SK-N-SH treated with all-trans-retinoic acid at 6 μM for 48 hours (cell line): ENCODE results near the gene TBC1D9.
"Not testable (repeated sequence)": the region's sequence is repeated elsewhere in the genome, so short reads cannot be mapped to it uniquely, and the experiment has no call there.

Experiments used
- ATAC-seq: fragments of 200-7000 bp; cut with Tn5 transposase; 3 replicates; pipeline ENCODE4 v1.9.1; 2020; ENCODE audit warnings: mild to moderate bottlenecking, moderate library complexity
- ARNTL ChIP-seq: fragments of 450-650 bp; formaldehyde crosslinking; IDR thresholded peaks from 2 replicates; pipeline ENCODE4 v1.5.0; 2020; ENCODE audit warnings: low read depth, mild to moderate bottlenecking, moderate library complexity, borderline replicate concordance
- BACH2 ChIP-seq: fragments of 250-450 bp; sonication (Bioruptor Pico); IDR thresholded peaks from 2 replicates; pipeline ENCODE4 v1.9.0; 2021; ENCODE audit warnings: mild to moderate bottlenecking, borderline replicate concordance
- CSDC2 ChIP-seq: fragments of 250-450 bp; sonication (Bioruptor Pico); IDR thresholded peaks from 2 replicates; pipeline ENCODE4 v1.5.0; 2020; ENCODE audit warnings: mild to moderate bottlenecking, moderate library complexity
- ESRRG ChIP-seq: fragments of 250-450 bp; sonication (Bioruptor Pico); IDR thresholded peaks from 2 replicates; pipeline ENCODE4 v1.6.1; 2021; ENCODE audit warnings: mild to moderate bottlenecking
- ISL1 ChIP-seq: fragments of 250-450 bp; sonication (Bioruptor Pico); IDR thresholded peaks from 2 replicates; pipeline ENCODE4 v2.1.2; 2022; ENCODE audit warnings: mild to moderate bottlenecking, moderate library complexity
- PPARA ChIP-seq: fragments of 250-450 bp; sonication (Bioruptor Pico); IDR thresholded peaks from 2 replicates; pipeline ENCODE4 v1.5.0; 2020; ENCODE audit warnings: mild to moderate bottlenecking, borderline replicate concordance
- RARB ChIP-seq: fragments of 250-450 bp; sonication (Bioruptor Pico); IDR thresholded peaks from 2 replicates; pipeline ENCODE4 v1.8.0; 2021; ENCODE audit warnings: mild to moderate bottlenecking, moderate library complexity
- SNAI2 ChIP-seq: fragments of 250-450 bp; sonication (Bioruptor Pico); IDR thresholded peaks from 2 replicates; pipeline ENCODE4 v1.5.0; 2020; ENCODE audit warnings: mild to moderate bottlenecking, moderate library complexity
- TCF4 ChIP-seq: fragments of 250-450 bp; sonication (Bioruptor Pico); IDR thresholded peaks from 2 replicates; pipeline ENCODE4 v1.8.0; 2021; ENCODE audit warnings: mild to moderate bottlenecking, moderate library complexity, borderline replicate concordance
- ZC3H10 ChIP-seq: fragments of 250-450 bp; sonication (Bioruptor Pico); IDR thresholded peaks from 2 replicates; pipeline ENCODE4 v1.5.1; 2021; ENCODE audit warnings: mild to moderate bottlenecking, moderate library complexity
- ZFP30 ChIP-seq: fragments of 450-650 bp; formaldehyde crosslinking; IDR thresholded peaks from 2 replicates; pipeline ENCODE4 v1.5.0; 2022; ENCODE audit warnings: mild to moderate bottlenecking, moderate library complexity
- ZNF565 ChIP-seq: fragments of 450-650 bp; formaldehyde crosslinking; conservative IDR thresholded peaks from 2 replicates; pipeline ENCODE4 v1.5.0; 2020; ENCODE audit warnings: low read depth, mild to moderate bottlenecking, moderate library complexity
- ZNF70 ChIP-seq: fragments of 450-650 bp; formaldehyde crosslinking; IDR thresholded peaks from 2 replicates; pipeline ENCODE4 v1.5.0; 2020; ENCODE audit warnings: mild to moderate bottlenecking, moderate library complexity
- ZNF8 ChIP-seq: fragments of 450-650 bp; formaldehyde crosslinking; IDR thresholded peaks from 2 replicates; pipeline ENCODE4 v1.5.0; 2020; ENCODE audit warnings: mild to moderate bottlenecking, moderate library complexity
- TF ChIP-seq, protein P1 (sequence below): fragments of 250-450 bp; sonication (Bioruptor Pico); IDR thresholded peaks from 2 replicates; pipeline ENCODE4 v1.5.1; 2020; ENCODE audit warnings: low read depth, mild to moderate bottlenecking, moderate library complexity
- TF ChIP-seq, protein P2 (sequence below): fragments of 250-450 bp; sonication (Bioruptor Pico); IDR thresholded peaks from 2 replicates; pipeline ENCODE4 v1.5.0; 2020; ENCODE audit warnings: mild to moderate bottlenecking, moderate library complexity
- TF ChIP-seq, protein P3 (sequence below): fragments of 250-450 bp; sonication (Bioruptor Pico); IDR thresholded peaks from 2 replicates; pipeline ENCODE4 v1.8.0; 2020; ENCODE audit warnings: mild to moderate bottlenecking, moderate library complexity, borderline replicate concordance
- TF ChIP-seq, protein P4 (sequence below): fragments of 250-450 bp; sonication (Bioruptor Pico); IDR thresholded peaks from 2 replicates; pipeline ENCODE4 v1.5.1; 2021; ENCODE audit warnings: mild to moderate bottlenecking, moderate library complexity

The TBC1D9 gene

DNA sequence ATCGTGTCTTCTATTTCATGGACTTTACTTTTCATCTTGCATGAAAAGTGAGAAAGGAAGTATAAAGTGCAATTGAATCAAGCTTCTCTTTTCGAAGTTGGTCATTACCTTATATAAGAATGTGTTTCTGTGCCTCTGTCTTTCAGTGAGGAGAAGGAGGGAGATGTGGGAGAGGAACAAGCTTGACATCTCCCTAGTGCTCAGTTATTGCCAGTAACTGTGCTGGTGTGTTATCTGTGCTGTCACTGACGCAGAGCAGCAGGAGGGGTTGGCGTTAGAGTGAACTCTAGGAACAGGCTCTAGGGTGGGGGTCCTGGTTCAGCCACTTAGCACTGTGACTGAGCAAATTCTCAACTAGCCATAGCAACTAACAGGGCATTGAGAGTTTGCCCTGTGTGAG, 34.0 kb upstream of the TBC1D9 start:
- ATAC-seq = no peak
- no peak for TF ChIP-seq TCF4 (CRISPR knock-in tag)
- no peak for TF ChIP-seq ZNF565
- TF ChIP-seq ZNF70 (CRISPR knock-in tag) = no peak
- TF ChIP-seq BACH2 (CRISPR knock-in tag) = no peak
- no peak for TF ChIP-seq ISL1 (CRISPR knock-in tag)
- TF ChIP-seq SNAI2 (CRISPR knock-in tag) = no peak
- no peak for TF ChIP-seq ARNTL (CRISPR knock-in tag)
- TF ChIP-seq CSDC2 (CRISPR knock-in tag) = no peak
- TF ChIP-seq, protein P1, sequence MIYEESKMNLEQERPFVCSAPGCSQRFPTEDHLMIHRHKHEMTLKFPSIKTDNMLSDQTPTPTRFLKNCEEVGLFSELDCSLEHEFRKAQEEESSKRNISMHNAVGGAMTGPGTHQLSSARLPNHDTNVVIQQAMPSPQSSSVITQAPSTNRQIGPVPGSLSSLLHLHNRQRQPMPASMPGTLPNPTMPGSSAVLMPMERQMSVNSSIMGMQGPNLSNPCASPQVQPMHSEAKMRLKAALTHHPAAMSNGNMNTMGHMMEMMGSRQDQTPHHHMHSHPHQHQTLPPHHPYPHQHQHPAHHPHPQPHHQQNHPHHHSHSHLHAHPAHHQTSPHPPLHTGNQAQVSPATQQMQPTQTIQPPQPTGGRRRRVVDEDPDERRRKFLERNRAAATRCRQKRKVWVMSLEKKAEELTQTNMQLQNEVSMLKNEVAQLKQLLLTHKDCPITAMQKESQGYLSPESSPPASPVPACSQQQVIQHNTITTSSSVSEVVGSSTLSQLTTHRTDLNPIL (CRISPR knock-in tag) = no peak
- TF ChIP-seq, protein P2, sequence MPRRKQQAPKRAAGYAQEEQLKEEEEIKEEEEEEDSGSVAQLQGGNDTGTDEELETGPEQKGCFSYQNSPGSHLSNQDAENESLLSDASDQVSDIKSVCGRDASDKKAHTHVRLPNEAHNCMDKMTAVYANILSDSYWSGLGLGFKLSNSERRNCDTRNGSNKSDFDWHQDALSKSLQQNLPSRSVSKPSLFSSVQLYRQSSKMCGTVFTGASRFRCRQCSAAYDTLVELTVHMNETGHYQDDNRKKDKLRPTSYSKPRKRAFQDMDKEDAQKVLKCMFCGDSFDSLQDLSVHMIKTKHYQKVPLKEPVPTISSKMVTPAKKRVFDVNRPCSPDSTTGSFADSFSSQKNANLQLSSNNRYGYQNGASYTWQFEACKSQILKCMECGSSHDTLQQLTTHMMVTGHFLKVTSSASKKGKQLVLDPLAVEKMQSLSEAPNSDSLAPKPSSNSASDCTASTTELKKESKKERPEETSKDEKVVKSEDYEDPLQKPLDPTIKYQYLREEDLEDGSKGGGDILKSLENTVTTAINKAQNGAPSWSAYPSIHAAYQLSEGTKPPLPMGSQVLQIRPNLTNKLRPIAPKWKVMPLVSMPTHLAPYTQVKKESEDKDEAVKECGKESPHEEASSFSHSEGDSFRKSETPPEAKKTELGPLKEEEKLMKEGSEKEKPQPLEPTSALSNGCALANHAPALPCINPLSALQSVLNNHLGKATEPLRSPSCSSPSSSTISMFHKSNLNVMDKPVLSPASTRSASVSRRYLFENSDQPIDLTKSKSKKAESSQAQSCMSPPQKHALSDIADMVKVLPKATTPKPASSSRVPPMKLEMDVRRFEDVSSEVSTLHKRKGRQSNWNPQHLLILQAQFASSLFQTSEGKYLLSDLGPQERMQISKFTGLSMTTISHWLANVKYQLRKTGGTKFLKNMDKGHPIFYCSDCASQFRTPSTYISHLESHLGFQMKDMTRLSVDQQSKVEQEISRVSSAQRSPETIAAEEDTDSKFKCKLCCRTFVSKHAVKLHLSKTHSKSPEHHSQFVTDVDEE (CRISPR knock-in tag) = no peak
- no peak for TF ChIP-seq ESRRG (CRISPR knock-in tag)
- TF ChIP-seq, protein P3, sequence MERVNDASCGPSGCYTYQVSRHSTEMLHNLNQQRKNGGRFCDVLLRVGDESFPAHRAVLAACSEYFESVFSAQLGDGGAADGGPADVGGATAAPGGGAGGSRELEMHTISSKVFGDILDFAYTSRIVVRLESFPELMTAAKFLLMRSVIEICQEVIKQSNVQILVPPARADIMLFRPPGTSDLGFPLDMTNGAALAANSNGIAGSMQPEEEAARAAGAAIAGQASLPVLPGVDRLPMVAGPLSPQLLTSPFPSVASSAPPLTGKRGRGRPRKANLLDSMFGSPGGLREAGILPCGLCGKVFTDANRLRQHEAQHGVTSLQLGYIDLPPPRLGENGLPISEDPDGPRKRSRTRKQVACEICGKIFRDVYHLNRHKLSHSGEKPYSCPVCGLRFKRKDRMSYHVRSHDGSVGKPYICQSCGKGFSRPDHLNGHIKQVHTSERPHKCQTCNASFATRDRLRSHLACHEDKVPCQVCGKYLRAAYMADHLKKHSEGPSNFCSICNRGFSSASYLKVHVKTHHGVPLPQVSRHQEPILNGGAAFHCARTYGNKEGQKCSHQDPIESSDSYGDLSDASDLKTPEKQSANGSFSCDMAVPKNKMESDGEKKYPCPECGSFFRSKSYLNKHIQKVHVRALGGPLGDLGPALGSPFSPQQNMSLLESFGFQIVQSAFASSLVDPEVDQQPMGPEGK (CRISPR knock-in tag) = no peak
- TF ChIP-seq ZNF8 (CRISPR knock-in tag) = no peak
- TF ChIP-seq RARB (CRISPR knock-in tag) = no peak

DNA sequence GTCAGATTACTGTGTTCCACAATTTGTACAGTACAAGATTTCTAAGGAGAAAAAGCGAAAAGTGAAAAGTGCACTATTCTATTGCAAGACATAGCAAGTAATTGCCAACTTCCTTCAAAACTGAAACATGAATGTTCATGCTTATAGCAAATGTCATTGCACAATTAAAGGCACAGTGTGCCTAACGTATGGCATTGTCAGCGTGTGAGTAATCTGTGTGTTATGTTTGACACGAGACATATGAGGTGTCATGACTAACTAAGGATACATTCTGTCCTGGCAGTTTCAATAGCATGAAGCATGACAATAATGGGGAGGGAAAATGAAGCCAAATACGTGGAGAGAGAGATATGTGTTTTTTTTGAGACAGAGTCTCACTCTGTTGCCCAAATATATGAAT, 33.6 kb upstream of the TBC1D9 start:
- ATAC-seq = no peak
- TF ChIP-seq, protein P4, sequence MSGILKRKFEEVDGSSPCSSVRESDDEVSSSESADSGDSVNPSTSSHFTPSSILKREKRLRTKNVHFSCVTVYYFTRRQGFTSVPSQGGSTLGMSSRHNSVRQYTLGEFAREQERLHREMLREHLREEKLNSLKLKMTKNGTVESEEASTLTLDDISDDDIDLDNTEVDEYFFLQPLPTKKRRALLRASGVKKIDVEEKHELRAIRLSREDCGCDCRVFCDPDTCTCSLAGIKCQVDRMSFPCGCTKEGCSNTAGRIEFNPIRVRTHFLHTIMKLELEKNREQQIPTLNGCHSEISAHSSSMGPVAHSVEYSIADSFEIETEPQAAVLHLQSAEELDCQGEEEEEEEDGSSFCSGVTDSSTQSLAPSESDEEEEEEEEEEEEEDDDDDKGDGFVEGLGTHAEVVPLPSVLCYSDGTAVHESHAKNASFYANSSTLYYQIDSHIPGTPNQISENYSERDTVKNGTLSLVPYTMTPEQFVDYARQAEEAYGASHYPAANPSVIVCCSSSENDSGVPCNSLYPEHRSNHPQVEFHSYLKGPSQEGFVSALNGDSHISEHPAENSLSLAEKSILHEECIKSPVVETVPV = no peak
- no peak for TF ChIP-seq BACH2 (CRISPR knock-in tag)
- TF ChIP-seq, protein P1 (CRISPR knock-in tag) = no peak
- TF ChIP-seq RARB (CRISPR knock-in tag) = no peak
- no peak for TF ChIP-seq SNAI2 (CRISPR knock-in tag)
- TF ChIP-seq, protein P2 (CRISPR knock-in tag) = no peak
- no peak for TF ChIP-seq PPARA (CRISPR knock-in tag)
- TF ChIP-seq ZC3H10 (CRISPR knock-in tag) = no peak
- TF ChIP-seq ZFP30 (CRISPR knock-in tag) = no peak
- TF ChIP-seq, all 23 proteins: peak for 0

DNA sequence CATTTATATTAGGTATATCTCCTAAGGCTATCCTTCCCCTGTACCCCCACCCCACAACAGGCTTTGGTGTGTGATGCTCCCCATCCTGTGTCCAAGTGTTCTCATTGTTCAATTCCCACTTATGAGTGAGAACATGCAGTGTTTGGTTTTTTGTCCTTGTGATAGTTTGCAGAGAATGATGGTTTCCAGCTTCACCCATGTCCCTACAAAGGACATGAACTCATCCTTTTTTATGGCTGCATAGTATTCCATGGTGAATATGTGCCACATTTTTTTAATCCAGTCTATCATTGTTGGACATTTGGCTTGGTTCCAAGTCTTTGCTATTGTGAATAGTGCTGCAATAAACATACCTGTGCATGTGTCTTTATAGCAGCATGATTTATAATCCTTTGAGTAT, 26.6 kb upstream of the TBC1D9 start:
- not testable (repeated sequence) for ATAC-seq
